Heart left ventricle (tissue), 16 donors: ENCODE data around the gene NKAIN2. TPM values are rescaled to one million over a fixed set of nuclear protein-coding genes. Genes with fewer than 3 reads are reported as not detected.

Source experiments
- ATAC-seq, 4 donors: fragments of 200-7000 bp; cut with Tn5 transposase; one replicate each; pipeline ENCODE4 v1.9.1; 2020 to 2022; ENCODE audit warnings: moderate library complexity in 4 of 4, mild to moderate bottlenecking in 3 of 4, moderate number of reproducible peaks in 1 of 4
- DNase-seq, 5 donors: peaks; one replicate each; pipeline ENCODE4 v3.0.0-alpha.2; 2020
- H3K27ac ChIP-seq, 12 donors: fragments of 200-600 bp; sonication (generic) in 4 of 12; one replicate each; pipeline versions ENCODE4 v1.5.0 to v1.8.0; 2016 to 2022; ENCODE audit warnings: mild to moderate bottlenecking in 2 of 12
- H3K27me3 ChIP-seq, 9 donors: fragments of 200-600 bp; sonication (generic) in 2 of 9; one replicate each; pipeline versions ENCODE4 v1.5.1 to v1.8.0; 2016 to 2022; ENCODE audit warnings: mild to moderate bottlenecking in 3 of 9
- H3K36me3 ChIP-seq, 9 donors: fragments of 200-600 bp; sonication (generic) in 2 of 9; one replicate each; pipeline versions ENCODE4 v1.5.0 to v1.8.0; 2018 to 2022; ENCODE audit warnings: mild to moderate bottlenecking in 2 of 9
- H3K4me1 ChIP-seq, 12 donors: fragments of 200-600 bp; sonication (generic) in 4 of 12; one replicate each; pipeline versions ENCODE4 v1.5.0 to v1.8.0; 2016 to 2022; ENCODE audit warnings: mild to moderate bottlenecking in 3 of 12
- H3K4me3 ChIP-seq, 12 donors: fragments of 200-600 bp; sonication (generic) in 4 of 12; one replicate each; pipeline versions ENCODE4 v1.5.0 to v1.8.0; 2017 to 2022; ENCODE audit warnings: mild to moderate bottlenecking in 9 of 12, moderate library complexity in 4 of 12
- H3K9me3 ChIP-seq, 12 donors: fragments of 200-600 bp; sonication (generic) in 4 of 12; one replicate each; pipeline versions ENCODE4 v1.5.0 to v1.8.0; 2016 to 2022; ENCODE audit warnings: mild to moderate bottlenecking in 1 of 12
- POLR2A ChIP-seq, 2 donors: fragments of 450-650 bp; IDR thresholded peaks; one replicate each; pipeline ENCODE4 v1.6.1; 2017; ENCODE audit warnings: antibody characterized with exemption in 2 of 2, mild to moderate bottlenecking in 2 of 2, moderate library complexity in 2 of 2
- WGBS, 4 donors: extraction: QIAGEN DNeasy Blood & Tissue Kit in 2 of 4; methylation state at CpG; one replicate each; pipeline versions ENCODE4 v1.1.5 to v1.1.7; 2013 to 2018; 5-methylcytosine and 5-hydroxymethylcytosine counted together
- intact Hi-C, 10 donors: fragments of 100-400 bp; cut with DNase I; formaldehyde crosslinking; loops; one replicate each; pipeline versions ENCODE4 v1.11.1 to v1.14.2; 2022
- polyA plus RNA-seq, 2 donors: library from polyadenylated mRNA; stranded (reverse); fragments of 200-250 nt; gene quantifications; one replicate each; pipeline ENCODE4 v1.2.3, GENCODE V29; 2013
- total RNA-seq, 9 donors: library from RNA; depleted of rRNA in 2 of 9; stranded (reverse); fragments of >200 nt in 2 of 9; fragmentation: NEBNext Ultra II Directional in 3 of 9; extraction: Animal tissue kit (Norgen Biotek cat#: 25700) in 3 of 9; gene quantifications; one replicate each; pipeline versions ENCODE4 v1.1.0 to v1.2.4, GENCODE V29; 2016 to 2023
- TF ChIP-seq, protein P1 (sequence below), 12 donors: fragments of 200-600 bp; sonication (generic) in 4 of 12; IDR thresholded peaks; one replicate each; pipeline versions ENCODE4 v1.5.0 to v1.8.0; 2018 to 2022; ENCODE audit warnings: antibody characterized with exemption in 12 of 12, mild to moderate bottlenecking in 5 of 12
- donor health status: ischemic (EF 13 %, LVEDD 7.1; RV severe dilation, severe dysfunction).
- donor health status: healthy with polysubstance abuse.
- donor health status: DM: no; HTN: yes; CAD: no.
- donor health status: DM: no; HTN: no; CAD: no.
- donor health status: ischemic (EF 25% LVEDD 6.9; RV normal size, moderate dysfunction).
- donor health status: ischemic (EF 25% LVEDD 5.7; RV mildly dilated, moderate dysfunction).
- donor health status: healthy.
- donor health status: DM: yes; HTN: yes; CAD: no.
- donor health status: ischemic (EF 35%, LVEDD 5.7; RV mildly dilated, moderate dysfunction).
- donor health status: nonischemic (EF 11% LVEDD 7.7; RV severe dilation, severe dysfunction).
- donor health status: DM: yes; HTN: yes; CAD: no.
- donor health status: PGD.
- donor health status: ischemic (EF 29% LVEDD 5.4; RV normal size, mild dysfunction).
- donor health status: nonischemic (EF 23%, LVEDD 6.1; RV moderate dilation, normal function).

The NKAIN2 gene
- total and polyA plus RNA-seq, 11 donors, result 0.19 to 0.83 (median 0.33) TPM; not detected in 2

DNA sequence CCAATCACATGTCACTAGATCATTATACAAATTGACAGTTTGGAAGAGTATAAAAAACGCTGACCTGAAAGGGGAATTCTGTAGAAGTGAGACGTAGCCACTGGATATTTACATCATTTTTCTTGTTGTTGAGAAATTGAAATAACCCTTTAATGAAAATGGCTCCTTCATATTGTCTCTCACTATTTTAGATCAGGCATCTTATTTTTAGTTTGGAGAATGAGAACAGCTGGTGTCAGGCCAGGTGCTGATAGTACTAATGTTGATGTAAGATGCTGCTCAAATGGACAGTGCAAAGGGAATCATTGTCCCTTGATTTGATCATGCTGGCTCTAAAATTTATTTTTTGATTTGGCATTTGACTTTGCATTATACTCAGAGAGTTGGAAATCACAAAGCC is 17.4 kb downstream of the NKAIN2 start:
- no peaks in the 10 kb centered on the region for H3K4me1 ChIP-seq
- ATAC-seq (no peak), DNase-seq (no peak)
- WGBS, 4 donors, result 87 to 97% (median 90%) methylated on average over 2 of the region's 2 CpGs
- no peak for TF ChIP-seq POLR2A (IDR thresholded peaks at IDR 0.05)
- TF ChIP-seq, protein P1, sequence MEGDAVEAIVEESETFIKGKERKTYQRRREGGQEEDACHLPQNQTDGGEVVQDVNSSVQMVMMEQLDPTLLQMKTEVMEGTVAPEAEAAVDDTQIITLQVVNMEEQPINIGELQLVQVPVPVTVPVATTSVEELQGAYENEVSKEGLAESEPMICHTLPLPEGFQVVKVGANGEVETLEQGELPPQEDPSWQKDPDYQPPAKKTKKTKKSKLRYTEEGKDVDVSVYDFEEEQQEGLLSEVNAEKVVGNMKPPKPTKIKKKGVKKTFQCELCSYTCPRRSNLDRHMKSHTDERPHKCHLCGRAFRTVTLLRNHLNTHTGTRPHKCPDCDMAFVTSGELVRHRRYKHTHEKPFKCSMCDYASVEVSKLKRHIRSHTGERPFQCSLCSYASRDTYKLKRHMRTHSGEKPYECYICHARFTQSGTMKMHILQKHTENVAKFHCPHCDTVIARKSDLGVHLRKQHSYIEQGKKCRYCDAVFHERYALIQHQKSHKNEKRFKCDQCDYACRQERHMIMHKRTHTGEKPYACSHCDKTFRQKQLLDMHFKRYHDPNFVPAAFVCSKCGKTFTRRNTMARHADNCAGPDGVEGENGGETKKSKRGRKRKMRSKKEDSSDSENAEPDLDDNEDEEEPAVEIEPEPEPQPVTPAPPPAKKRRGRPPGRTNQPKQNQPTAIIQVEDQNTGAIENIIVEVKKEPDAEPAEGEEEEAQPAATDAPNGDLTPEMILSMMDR (IDR thresholded peaks at IDR 0.05), result no peak
- no peaks in the 10 kb centered on the region for H3K9me3 ChIP-seq
- no peak overlapping the region for H3K27ac ChIP-seq
- H3K27me3 ChIP-seq, result no peaks in the 10 kb centered on the region
- H3K36me3 ChIP-seq, result no peaks in the 10 kb centered on the region
- no peak overlapping the region for H3K4me3 ChIP-seq
- intact Hi-C loops, result no loop called here

DNA sequence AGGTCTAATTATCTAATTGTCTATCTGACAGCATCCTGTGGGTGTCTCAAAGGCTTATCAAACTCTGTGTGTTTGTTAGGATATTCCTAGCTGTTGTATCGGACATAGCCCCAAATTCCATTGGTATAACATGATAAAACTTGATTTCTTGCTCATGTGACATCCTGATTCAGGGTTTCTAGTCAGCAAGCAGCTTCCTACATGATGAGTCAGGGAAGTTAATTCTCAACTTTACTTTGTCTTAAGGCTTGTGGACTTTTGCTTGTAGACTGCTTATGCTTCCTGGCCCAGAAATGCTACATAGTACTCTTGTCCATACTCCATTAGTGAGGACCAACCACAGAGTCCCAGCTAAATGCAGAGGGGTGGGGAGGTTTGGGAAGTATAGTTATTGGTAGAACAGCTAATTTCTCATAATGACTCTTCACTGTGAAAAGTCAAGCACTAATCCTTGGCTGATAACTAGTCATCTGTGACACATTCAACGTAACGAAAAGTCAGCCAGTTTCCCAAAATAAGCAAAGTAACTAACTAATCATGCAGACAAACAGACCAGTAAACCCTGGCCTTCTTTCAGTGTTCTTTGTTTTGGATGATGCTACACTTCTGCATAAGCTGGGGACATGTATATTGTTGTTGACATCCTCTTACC is 25.8 kb downstream of the NKAIN2 start:
- DNase-seq (no peak), ATAC-seq (no peak)
- intact Hi-C loops, result no loop called here
- H3K4me1 ChIP-seq, result no peaks in the 10 kb centered on the region
- TF ChIP-seq POLR2A (IDR thresholded peaks at IDR 0.05), result no peak
- TF ChIP-seq, protein P1 (IDR thresholded peaks at IDR 0.05), result no peak
- H3K4me3 ChIP-seq, result no peak overlapping the region
- H3K27me3 ChIP-seq, result no peaks in the 10 kb centered on the region
- no peak overlapping the region for H3K27ac ChIP-seq
- 56 to 73% (median 63%) methylated on average over 3 of the region's 3 CpGs for WGBS, 4 donors
- no peaks in the 10 kb centered on the region for H3K36me3 ChIP-seq
- H3K9me3 ChIP-seq, result no peaks in the 10 kb centered on the region

DNA sequence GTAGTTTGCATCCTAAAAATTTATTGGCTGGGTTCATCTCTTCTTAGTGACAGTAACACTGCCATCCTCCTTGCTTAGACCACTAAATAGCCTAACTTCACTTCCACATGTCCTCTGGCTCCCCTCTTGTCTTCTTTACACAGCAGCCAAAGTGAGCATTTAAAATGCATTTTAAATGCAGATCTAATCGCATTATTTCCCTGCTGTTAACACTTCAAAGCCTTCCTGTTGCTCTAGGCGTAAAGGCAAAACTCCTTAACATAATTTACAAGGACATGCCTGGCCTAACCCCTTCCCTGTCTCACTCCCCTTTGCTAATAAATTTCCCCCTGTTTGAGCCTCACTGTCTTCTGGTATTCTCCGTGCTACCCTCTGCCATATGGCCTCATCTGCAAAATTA is 26.5 kb downstream of the NKAIN2 start:
- Histone ChIP-seq H3K9me3 (no peaks in the 10 kb centered on the region), H3K27ac (no peak overlapping the region), H3K4me3 (no peak overlapping the region), H3K36me3 (no peaks in the 10 kb centered on the region), H3K27me3 (no peaks in the 10 kb centered on the region), H3K4me1 (no peaks in the 10 kb centered on the region)
- DNase-seq (no peak), ATAC-seq (no peak)
- intact Hi-C loops, result no loop called here
- TF ChIP-seq POLR2A (IDR thresholded peaks at IDR 0.05), result no peak
- TF ChIP-seq, protein P1 (IDR thresholded peaks at IDR 0.05), result no peak
- WGBS, 4 donors, result 25 to 31% (median 30%) methylated on average over 3 of the region's 3 CpGs

DNA sequence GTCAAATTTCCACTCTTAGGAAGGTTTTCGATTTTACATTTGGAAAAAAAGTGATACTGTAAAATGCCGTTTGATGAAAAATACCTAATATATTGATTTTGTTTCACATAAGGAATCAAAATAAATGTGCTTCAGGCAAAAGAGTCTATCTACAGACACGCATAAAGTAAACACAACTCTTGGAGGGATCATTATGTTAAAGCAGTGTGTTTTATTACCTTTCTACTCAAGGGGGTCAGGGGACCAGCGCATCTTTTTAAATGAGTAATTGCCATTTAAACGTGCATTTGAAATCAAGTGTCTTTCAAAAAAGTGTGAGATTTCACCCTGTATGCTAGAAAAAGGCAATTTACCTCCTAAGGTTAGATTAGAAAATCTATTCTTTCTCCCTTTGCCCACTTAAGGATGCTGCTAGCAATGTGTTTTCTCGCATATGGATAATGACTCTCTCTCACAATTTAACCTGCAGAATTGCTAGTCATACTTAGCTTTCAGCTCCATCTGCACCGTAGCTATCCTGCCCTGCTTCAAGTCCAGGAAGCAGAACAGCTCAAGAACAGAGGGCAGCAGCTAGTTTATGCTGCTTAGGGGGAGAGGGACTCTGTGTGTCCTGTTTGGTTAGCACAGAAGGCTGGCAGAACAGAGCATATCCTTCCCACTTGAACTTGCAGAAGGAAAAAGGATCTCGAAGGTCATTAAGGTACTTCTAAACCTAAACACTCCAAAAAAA is 35.0 kb downstream of the NKAIN2 start:
- no peak for ATAC-seq
- H3K36me3 ChIP-seq, result no peaks in the 10 kb centered on the region
- no peak for DNase-seq
- H3K9me3 ChIP-seq, result no peaks in the 10 kb centered on the region
- TF ChIP-seq, protein P1 (IDR thresholded peaks at IDR 0.05), result no peak
- TF ChIP-seq POLR2A (IDR thresholded peaks at IDR 0.05), result no peak
- no peaks in the 10 kb centered on the region for H3K4me1 ChIP-seq
- WGBS, 4 donors, result 62 to 65% (median 64%) methylated on average over 8 of the region's 8 CpGs
- H3K27me3 ChIP-seq, result peaks cover 0 to 4% (median 0%) of the 10 kb centered on the region in 9 donors
- intact Hi-C loops, result no loop called here
- H3K4me3 ChIP-seq, result no peak overlapping the region
- H3K27ac ChIP-seq, result no peak overlapping the region
